Fibroblast of peridontal ligament (primary cell): ENCODE measurements around the gene VPS9D1.

Experiments
- DNase-seq: peaks from one replicate; pipeline ENCODE4 v3.0.0-alpha.2; 2010; ENCODE audit errors: extremely low read depth

Gene VPS9D1

GRCh38 chr16:89732918-89733242 is 12.2 kb upstream of the VPS9D1 start:
- no peak for DNase-seq

- no peak for DNase-seq
These were observed 11.6 kb upstream of the VPS9D1 start for GRCh38 chr16:89732142-89732917.

DNA sequence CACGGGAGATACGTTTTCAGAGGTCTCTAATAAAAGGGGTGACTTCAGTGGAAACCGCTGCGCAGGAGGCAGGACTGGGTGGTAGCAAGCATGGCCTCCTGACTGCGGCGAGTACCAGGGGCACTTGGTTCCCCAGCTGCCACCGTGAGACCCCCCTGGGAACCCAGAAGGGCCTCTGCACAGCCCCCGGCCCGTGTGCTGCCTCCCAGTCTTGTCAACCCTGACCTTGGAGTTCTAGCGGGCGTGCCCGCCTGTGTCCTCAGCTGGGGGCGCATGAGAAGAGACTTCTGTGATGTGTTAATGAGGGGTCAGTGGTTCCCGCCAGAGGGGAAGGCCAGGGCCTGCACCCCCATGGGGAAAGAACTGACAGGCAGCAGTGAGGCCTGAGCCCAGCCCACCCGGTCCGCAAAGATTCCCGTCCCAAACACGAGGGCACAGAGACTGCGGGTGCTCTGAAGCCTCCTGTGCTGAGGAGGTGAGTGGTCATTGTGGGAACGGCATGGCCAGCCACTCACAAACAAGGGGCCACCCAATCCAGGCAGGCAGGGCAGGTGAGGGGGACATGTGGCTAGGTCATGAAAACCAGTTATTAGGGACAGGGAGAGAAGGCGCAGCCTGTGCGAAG is 10.0 kb upstream of the VPS9D1 start:
- DNase-seq, result no peak

DNA sequence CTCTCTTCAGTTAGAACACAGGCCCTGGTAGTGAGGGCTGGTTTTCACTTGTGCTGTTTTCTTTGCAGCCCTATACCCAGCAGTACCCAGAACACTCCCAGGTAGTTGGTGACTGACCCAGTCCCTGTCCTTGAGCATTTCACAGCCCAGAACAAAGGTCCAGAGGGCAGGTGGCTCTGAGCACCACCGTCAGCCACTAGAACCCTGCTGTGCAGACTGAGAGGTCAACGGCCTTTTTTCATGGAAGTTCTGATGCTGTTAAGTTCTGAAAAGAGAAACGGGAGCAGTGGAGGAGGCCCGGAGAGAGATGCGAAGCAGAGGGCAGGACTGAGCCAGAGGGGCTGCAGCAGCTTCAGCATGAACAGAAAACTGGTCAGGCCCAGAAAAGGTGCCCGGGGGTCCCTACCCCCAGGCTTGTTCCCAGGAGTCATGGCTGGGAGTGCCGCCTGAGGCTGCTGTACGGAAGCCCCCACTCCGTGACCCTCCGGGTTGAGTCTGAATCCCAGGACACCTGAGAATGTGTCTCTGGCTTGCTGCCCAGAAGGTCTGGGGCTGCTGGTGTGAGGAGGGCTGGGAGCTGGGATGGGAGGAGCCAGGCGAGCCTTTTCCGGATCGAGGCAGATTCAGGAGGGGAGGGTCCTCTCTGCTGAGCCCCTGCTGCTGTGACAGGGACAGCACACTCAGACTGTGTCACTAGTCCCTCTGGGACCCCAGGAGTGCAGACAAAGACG is 9.3 kb upstream of the VPS9D1 start:
- no peak for DNase-seq

GRCh38 chr16:89729293-89729692 is 8.6 kb upstream of the VPS9D1 start:
- DNase-seq, result no peak

GRCh38 chr16:89727406-89728120 is 6.9 kb upstream of the VPS9D1 start:
- no peak for DNase-seq

GRCh38 chr16:89723279-89724250 is 2.9 kb upstream of the VPS9D1 start:
- DNase-seq, result no peak

DNA sequence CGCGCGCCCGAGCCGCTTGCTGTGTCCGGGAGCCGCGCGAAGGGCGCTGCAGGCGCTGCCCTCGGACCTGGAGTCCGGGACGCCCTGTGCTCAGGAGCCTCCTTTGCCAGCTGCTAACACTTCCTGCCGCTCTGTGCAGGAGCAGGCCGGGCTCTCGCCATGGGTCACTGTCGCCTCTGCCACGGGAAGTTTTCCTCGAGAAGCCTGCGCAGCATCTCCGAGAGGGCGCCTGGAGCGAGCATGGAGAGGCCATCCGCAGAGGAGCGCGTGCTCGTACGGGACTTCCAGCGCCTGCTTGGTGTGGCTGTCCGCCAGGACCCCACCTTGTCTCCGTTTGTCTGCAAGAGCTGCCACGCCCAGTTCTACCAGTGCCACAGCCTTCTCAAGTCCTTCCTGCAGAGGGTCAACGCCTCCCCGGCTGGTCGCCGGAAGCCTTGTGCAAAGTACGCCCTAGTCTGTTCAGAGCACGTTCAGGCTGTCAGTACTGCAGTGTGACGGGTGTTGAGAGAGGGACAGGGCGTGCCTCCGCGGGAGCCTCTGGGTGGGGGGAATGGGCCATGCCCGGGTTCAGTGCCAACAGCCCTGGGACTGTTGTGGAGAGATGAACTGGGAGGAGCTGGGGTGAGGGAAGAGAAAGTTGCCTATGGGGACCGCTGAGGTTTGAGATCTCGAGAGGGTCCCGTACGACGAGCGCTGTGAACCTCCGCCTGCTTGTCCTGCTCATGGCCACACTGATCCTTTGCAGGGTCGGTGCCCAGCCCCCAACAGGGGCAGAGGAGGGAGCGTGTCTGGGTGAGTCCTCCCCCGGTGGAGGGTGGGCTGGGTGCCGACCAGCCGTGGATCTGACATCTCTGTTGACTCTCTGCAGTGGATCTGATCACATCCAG is 1.9 kb upstream of the VPS9D1 start:
- no peak for DNase-seq

DNA sequence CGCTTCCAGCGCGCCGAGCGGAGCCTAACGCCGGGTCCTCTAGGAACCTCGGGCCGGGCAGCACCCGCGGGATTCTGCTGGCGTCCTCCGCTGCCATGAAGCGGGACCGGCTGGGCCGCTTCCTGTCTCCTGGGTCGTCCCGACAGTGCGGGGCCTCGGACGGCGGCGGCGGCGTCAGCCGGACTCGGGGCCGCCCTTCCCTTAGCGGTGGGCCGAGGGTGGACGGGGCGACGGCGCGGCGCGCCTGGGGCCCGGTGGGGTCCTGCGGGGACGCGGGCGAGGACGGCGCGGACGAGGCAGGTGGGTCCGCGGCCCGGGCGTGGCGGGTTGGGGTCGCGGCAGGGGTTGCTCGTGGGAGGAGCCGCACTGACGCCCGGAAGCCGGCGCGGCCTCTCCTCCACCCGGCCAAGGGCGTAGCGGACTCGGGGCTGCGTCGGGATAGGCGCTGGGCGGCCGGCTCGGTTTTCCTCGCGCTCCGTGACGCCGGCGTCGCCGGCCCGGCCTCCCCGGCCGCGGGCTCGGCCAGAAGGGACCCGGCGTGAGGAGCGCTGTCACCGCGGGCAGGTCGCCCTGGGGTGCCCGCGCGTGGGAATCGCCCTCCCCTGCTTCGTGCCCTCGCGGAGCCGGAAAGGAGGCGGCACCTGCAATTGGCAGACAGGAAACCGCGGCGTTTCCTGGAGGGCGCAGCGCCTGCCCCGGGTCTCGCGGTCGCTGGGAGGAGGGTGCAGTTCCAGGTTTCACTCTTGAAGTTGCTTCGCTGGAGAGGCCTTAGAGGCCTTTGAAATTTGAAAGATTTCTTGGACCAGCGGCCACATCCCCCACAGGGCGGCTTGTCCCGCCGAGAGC is 1.1 kb upstream of the VPS9D1 start:
- peak; percentile 49 for DNase-seq

- no peak for DNase-seq
These were observed 216 bp downstream of the VPS9D1 start for GRCh38 chr16:89720551-89720812.

DNA sequence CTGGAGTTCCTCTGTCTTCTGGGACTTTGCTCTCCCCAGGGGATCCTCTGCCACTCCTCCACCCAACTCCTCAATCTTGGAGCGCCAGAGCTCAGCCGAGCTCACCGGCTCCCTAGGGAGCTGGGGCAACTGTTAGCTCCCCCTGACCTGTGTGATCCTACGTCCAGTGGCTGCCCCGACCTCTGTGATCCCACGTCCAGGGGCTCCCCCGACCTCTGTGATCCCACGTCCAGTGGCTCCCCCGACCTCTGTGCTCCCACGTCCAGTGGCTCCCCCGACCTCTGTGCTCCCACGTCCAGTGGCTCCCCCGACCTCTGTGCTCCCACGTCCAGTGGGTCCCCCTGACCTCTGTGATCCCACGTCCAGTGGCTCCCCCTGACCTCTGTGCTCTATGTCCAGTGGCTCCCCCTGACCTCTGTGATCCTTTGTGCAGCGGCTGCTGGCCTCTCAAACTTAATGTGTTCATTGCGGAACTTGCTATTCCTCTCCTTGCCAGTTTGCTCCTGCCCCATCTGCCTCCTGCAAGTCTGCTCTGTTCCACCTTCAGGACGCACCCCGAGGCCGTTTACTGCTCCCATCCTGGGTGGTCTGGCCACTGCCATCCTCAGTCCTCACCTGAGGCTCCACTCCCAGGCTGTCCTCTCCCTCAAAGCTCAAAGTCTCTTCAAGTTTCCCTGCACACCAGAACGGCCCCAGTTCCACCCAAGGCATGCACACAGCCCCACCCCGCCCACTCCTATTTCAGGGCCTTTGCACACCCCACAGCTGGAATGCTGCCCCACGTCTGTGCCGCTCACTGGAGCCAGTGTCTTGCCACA is 2.8 kb downstream of the VPS9D1 start:
- no peak for DNase-seq

DNA sequence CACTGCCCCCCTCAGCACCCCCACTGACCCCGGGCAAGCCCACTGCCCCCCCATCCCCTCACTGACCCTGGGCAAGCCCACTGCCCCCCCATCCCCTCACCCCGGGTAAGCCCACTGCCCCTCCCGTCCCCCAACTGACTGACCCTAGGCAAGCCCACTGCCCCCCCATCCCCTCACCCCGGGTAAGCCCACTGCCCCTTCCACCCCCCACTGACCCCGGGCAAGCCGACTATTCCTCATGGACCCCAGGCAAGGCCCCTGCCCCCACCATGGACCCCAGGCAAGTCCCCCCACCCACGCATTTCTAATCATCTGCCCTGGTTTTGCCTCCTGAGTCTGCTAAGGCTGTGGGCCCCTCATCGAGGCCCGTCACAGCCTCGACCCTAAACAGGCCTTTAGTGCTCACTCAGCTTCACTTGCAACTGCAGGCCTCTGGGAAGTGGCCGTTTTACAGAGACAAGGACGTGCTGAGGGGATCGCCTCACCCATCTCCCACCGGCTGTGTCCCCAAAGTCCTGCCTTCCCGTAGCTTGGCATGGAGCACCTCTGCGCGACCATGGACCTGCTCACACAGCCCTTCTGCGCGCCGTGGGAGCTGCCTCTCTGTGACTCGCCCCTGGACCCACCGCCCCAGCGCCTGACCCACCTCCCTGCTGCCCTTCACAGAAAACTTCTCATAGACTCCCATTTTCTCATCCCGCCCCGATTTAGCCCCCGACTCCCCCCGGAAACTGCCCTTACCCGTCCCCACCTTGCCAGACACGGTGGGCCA is 3.6 kb downstream of the VPS9D1 start:
- no peak for DNase-seq

GRCh38 chr16:89716493-89716892 is 4.2 kb downstream of the VPS9D1 start:
- DNase-seq, result no peak

- no peak for DNase-seq
These were observed 8.4 kb downstream of the VPS9D1 start for GRCh38 chr16:89712274-89712781.

DNA sequence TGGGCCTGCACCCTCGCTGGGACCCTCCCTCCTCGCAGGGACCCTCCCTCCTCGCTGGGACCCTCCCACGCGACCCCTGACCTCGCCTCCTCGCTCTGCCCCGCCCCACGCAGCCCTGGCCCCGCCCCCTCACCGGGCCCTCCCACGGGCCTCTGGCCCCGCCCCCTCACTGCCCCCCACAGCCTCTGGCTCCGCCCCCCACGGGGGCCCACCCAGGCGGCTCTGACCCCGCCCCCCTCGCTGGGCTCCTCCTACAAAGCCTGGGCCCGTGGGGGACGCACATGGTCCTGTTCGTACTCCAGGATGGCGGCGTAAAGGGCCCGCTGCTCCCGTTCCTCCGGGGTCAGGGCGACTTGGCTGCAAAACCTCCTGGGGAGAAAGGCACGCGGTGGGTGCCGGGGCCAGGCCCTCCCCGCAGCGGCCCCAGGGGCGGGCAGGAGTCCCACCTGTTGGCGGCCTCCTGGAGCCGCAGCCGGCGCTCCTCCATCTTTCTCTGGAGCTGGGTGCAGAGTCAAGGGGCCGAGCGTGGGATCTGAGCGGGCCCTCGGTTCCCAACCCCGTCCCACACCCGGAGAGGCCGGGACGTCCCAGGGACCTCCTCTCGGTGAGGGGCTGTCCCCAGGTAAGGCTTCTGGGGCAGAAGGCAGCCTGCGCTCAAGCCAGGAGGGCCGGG is 9.0 kb downstream of the VPS9D1 start:
- DNase-seq, result no peak

- no peak for DNase-seq
These were observed 9.8 kb downstream of the VPS9D1 start for GRCh38 chr16:89710709-89711564.
